GM10847 (cell line): ENCODE results near the gene TRABD2A.

Experiments used
- POLR2A ChIP-seq: IDR thresholded peaks from 2 replicates; pipeline ENCODE4 v1.6.1; 2011; ENCODE audit not compliant: insufficient read length; ENCODE audit errors: extremely low read depth

TRABD2A gene

DNA sequence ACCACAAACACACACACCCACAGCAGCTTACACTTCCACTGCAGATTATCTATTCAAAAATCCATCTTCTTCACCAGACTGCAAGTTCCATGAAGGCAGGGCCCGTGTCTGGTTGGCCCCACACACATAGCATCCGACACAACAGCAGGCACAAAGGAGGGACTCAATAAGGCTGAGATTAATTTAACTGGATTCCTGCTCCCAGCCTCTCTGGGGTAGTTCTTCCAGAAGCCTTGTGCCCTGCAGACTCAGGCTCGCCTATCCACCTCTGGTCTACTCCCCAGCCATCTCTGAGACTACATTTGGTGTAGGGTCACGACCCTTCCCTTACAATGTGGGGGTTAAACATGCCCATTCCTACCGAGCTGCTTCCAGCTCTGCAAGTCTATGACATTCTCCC lies 57.7 kb downstream of the TRABD2A start:
- TF ChIP-seq POLR2A: no peak

DNA sequence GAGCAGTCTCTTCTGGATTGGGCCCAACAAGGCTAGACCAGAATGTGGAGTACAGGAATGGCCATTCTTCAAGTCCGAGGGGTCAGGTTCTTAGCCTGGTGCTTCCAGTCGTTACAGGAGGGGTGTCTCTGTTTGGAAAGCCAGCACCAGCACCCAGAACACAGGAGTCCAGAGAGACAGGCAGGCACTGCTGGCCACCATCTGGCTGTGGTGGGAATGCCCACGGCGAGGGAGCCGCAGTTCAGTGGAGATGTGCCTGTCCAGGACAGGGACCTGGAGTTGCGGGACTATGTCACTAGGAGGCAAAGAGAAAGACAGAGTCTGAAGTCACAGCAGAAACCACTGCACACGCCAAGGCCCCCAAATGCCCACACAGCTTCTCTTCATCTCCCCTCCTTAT lies 59.1 kb downstream of the TRABD2A start:
- no peak for TF ChIP-seq POLR2A

DNA sequence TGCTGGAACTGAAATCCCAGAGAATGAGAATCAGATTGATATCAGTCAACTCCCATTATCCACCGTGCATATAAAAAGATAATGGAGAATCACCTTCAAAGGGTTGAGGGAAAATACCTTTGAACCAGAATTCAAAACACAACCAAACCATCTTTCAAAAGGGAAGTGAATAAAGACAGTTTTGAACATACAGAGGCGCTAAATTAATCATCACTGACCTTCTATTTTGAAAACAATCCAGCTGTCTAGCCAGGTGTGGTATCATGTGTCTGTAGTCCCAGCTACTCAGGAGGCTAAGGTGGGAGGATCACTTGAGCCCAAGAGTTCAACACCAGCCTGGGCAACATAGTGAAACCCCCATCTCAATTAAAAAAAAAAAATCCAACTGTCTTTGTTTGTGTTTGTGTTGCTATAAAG lies 63.6 kb downstream of the TRABD2A start:
- TF ChIP-seq POLR2A: no peak

DNA sequence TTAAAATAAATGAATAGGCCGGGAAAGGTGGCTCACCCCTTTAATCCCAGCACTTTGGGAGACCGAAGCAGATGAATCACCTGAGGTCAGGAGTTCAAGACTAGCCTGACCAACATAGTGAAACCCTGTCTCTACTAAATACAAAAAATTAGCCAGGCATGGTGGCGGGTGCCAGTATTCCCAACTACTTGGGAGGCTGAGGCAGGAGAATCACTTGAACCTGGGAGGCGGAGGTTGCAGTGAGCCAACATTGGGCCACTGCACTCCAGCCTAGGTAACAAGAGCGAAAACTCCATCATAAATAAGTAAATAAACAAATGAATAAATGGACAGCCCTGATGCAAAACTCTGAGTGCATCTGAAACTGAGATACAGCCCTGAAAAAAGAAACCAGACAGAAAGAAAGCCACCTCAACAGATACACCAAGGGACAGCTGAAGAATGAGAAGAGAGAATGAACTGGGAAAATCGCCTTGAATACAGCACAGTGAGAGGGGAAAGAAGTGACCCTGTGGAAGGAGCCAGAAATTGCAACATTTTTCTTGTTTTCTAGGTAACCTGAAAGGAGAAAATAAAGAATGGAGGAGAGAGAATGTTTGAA lies 64.4 kb downstream of the TRABD2A start:
- no peak for TF ChIP-seq POLR2A

DNA sequence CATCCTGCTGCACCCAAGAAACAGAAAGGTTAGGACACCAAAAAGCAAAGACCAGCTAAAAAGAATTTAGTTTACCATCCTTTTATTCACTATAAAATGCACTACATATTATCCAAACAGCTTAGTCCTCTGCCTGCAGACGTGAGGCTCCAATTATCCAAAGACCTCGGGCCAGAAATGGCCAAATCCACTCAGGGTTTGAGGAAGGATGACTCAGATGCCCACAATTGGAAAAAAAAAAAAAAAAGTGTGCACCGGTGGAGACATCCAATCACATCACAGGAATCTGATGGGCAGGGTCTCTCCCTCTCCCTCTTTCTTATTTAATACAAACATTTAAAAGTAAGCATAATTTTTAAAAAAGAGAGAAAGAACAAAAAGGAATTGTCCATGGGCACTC lies 65.7 kb downstream of the TRABD2A start:
- no peak for TF ChIP-seq POLR2A

DNA sequence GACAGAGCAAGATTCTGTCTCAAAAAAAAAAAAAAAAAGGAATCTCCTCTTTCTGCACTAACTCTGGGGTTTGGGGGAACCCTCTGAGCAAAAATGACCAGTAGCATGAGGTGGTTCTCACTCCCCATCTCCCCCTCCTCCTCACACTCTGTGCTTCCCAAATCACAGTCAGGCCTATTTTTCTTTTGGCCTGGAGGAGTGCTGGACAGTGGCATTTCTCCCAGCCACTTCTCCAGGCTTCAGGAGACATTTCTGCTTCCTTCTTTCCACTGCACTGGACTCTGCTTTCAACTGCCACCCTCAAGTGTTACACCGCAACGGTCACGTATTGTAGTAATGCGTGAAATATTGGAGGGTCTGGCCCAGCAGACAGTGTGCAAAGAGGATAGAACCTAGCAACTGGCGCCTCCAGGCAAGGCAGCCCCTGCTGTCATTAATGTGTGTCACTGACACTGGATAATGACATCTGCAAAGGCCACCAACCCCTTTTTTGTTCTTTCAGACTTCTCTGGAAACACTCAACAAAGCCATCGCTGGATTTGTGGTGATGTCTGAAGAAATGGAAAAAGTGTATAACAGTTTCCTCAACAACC lies 68.9 kb downstream of the TRABD2A start:
- no peak for TF ChIP-seq POLR2A

DNA sequence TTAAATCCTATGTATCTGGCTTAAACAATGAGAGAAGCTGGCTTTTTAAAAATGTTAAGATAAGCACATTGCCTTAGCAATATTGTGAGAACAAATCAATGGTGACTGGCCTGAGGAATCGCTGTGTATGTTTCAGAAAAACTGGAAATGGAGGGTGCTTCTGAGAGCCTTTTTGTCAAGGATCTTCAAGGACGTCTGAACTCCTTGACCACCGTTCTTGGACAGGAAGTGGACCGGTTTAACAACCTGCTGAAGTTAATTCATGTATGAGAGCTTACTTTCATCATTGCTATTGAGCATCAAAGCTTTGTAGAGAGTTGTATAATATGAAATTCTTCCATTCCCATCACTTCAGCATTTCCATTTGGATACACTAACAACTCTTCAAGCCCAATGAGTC lies 72.6 kb downstream of the TRABD2A start:
- TF ChIP-seq POLR2A: no peak

DNA sequence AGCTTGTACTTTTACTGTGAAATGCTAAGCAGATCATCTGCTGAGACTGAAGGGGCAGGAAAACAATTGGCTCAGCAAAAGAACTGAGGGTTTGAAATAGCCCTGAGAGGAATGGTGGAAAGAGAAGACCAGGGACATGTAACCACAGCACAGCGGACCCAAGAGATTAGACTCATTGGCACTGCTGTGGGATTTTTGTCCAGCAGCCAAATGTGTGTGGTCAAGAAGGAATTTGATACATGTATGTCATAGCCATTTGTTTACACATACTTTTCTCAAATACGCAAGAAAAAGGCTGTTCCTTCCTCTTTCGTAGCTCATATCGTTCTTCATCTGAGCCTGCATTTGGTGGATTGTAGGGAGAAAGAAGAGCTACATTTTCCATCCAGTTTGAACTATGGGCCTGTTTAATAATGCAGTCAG lies 73.8 kb downstream of the TRABD2A start:
- no peak for TF ChIP-seq POLR2A

DNA sequence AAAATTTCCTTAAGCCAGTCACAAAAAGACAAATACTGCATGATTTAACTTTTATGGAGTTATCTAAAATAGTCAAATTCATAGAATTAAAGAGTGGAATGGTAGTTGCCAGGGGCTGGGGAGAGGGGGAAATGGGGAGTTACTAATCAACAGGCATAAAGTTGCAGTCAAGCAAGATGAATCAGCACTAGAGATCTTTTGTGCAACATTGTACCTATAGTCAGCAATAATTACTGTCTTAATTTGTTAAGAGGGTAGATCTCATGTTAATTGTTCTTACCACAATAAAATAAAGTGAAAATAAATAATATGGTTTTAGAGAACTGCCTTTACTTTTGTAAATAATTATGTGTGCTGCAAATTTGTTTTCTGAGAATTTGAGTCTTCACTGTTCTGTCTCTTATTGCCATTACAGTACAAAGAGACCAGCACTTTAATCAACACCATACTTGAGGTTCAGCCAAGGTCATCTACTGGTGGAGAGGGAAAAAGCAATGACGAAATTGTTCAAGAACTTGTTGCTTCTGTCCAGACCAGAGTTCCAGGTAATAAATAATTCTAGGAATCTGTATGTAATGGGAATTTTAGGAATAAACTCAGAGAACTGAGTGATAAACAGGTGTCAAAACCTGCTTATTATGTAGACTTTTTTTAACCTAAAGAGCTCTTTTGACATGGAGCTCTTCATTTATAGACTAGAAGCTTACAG lies 75.5 kb downstream of the TRABD2A start:
- TF ChIP-seq POLR2A: no peak

DNA sequence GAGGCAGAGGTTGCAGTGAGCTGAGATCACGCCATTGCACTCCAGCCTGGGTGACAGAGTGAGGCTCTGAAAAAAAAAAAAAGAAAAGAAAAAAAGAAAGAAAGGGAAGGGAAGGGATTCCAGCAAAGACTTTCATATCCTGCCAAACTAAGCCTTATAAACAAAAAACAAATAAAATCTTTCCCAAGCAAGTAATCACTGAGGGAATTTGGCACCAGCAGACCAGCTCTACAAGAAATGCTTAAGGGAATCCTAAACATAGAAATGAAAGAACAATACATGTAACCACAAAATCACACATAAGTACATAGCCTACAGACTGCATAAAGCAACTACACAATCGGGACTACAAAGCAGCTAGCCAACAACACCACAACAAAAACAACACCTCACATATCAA lies 79.1 kb downstream of the TRABD2A start:
- TF ChIP-seq POLR2A: no peak

DNA sequence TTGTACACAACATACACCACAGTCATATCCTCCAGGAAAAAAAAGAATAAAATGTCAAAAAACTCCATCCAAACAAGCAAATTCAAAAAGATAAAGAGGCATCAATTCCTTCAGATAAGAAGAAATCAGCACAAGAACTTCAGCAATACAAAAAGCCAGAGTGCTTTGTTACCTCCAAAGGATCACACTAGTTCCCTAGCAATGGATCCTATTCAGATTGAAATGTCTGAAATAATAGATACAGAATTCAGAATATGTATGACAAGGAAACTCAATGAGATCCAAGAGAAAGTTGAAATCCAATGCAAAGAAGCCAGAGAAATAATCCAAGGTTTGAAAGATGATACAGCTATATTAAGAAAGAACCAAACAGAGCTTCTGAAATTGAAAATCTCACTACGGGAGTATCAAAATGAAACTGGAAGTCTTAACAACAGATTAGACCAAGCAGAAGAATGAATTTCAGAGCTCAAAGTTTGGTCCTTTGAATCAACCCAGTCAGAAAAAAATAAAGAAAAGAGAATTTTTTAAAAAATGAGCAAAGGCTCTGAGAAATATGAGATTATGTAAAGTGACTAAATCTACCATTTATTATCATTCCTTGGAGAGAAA lies 80.6 kb downstream of the TRABD2A start:
- no peak for TF ChIP-seq POLR2A

DNA sequence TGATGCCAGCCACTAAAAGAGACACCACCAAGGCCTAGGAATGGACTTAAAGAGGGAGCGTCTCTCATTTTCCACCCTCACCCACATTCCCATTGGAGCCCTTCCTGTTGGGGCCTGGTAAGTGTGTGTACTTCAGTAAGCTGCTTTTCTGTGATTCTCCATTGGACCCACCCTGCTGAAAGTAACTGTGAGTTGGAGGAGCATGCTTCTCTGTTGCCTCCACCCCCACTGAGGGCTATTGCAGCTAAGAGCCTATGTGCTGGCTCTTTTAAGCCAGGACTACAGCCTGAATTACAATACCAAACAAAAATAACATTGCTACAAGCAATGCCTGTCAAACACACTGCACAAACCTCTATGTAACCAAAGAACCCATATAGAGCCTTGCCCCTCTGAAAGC lies 81.1 kb downstream of the TRABD2A start:
- no peak for TF ChIP-seq POLR2A

DNA sequence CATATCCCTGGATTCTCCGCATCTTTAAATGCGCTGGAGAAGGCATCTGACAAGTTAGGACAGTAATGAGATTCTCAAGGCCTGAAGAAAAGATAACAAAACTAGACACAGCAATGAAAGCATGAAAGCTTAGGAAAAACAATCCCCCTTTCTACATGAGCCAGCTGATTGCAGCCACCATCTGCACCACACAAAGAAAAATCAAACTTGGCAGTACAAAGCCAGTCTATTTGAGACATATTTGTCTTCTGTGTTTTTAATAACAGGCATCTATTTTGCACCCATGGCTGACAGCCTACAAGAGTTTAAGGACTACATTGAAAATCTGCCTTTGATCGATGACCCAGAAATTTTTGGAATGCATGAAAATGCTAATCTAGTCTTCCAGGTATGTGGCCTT lies 83.6 kb downstream of the TRABD2A start:
- TF ChIP-seq POLR2A: no peak

DNA sequence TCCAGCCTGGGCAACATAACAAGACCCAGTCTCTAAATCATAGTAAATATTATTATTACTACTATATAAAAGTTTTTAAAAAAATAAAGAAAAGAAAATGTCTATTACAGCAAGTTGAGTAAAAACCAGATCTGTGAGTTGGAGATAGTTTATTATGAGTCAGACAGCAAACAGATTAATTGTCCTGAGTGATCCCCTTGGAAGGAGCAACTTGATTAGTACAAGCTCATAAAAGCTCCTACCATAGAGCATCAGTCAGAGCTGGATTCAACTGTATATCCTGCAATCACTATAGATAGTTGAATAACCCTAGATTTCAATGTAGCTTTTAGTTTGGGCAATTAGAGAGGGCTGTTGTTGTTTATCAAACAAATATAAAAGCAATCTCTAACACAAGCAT lies 84.1 kb downstream of the TRABD2A start:
- TF ChIP-seq POLR2A: no peak

DNA sequence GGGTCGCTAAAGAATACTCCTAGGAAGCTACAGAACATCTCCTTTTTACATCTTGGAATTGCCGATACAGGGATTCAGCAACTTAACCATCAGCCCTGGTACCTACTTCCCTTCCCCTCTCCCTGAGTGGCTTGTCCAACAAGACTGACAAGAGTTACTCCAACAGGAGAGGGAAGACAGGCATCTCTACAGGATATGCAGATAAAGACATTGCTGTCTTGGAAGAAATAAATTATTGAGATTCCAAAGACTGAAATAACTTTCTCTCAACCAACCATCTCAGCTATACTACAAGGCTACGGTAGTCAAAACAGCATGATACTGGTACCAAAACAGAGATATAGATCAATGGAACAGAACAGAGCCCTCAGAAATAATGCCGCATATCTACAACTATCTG lies 87.2 kb downstream of the TRABD2A start:
- no peak for TF ChIP-seq POLR2A

DNA sequence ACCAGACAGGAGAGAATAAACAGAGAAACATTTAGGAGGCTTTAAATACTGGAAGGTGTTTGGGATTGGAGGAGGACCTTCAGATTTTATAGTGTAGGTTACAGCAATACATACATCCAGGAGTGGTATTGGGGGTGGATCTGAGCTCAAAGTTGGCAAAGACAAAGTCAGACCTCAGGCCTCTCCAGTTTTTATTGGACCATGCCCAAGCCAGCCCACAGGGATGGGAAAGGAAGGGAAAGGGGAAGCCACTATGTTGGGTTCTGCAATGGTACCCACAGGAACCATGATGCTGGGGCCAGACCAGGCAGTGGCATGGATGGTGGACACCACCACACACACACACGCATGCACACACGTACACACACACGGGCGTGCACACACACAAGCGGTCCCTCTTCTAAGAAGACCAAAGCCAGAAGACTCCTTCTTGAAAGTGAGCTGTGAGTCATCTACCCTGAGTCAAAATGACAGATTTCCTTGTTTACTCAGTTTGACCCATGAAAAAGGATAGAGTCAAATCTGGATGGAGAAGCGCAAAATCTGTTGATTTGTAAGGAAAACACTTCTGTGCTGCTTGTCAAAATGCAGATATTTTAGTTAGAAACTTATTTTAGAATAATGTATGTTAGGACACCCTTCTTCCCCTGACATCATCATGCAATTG lies 87.9 kb downstream of the TRABD2A start:
- no peak for TF ChIP-seq POLR2A

DNA sequence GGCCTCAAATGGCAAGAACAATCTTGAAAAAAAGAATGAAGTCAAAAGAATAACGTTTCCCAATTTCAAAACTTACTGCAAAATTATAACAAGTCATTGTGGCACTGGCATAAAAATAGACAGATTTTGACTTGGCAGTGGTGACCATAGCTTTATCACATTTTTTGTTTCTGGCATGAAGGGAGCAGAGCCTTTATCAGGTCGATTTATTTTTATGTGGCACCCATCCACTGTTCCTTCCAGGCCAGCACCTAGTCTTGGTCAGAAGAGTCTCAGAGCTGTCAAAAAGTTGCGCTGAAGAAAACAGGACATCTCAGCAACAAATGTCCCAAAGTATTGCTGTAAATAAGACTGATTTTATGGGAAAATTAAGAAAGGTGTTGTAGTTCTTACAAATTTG lies 92.4 kb downstream of the TRABD2A start:
- TF ChIP-seq POLR2A: no peak
